Endothelial cell of umbilical vein (primary cell): ENCODE results near the gene DMTF1.
"Not testable (repeated sequence)": the region's sequence is repeated elsewhere in the genome, so short reads cannot be mapped to it uniquely, and the experiment has no call there.

ENCODE experiments used
- EZH2 ChIP-seq: IDR thresholded peaks from 2 replicates; pipeline ENCODE4 v1.6.1; 2012; ENCODE audit warnings: borderline replicate concordance, low read depth, mild to moderate bottlenecking, moderate library complexity, low read length, inconsistent platforms; ENCODE audit not compliant: severe bottlenecking
- FOS ChIP-seq: IDR thresholded peaks from 2 replicates; pipeline ENCODE4 v1.6.1; 2011; ENCODE audit warnings: mild to moderate bottlenecking, low read length, moderate library complexity, borderline replicate concordance; ENCODE audit not compliant: insufficient read depth
- GATA2 ChIP-seq: IDR thresholded peaks from 2 replicates; pipeline ENCODE4 v1.7.0; 2011; ENCODE audit warnings: low read depth, mild to moderate bottlenecking, moderate library complexity, mixed read lengths, low read length; ENCODE audit not compliant: insufficient read length, insufficient read depth
- POLR2A ChIP-seq: IDR thresholded peaks from 2 replicates; pipeline ENCODE4 v1.6.1; 2012; ENCODE audit warnings: low read depth, mild to moderate bottlenecking, control low read depth, low read length
- TF ChIP-seq, protein P1 (sequence below), 2 donors: IDR thresholded peaks; 1 replicate in 1 of 2; 2 replicates in 1 of 2; pipeline ENCODE4 v1.5.1; 2011; ENCODE audit warnings: low read length in 2 of 2, mild to moderate bottlenecking in 2 of 2, moderate library complexity in 2 of 2, control low read depth in 1 of 2, inconsistent platforms in 1 of 2, low read depth in 1 of 2; ENCODE audit not compliant: insufficient read depth in 1 of 2; ENCODE audit errors: extremely low read depth in 1 of 2

DNA sequence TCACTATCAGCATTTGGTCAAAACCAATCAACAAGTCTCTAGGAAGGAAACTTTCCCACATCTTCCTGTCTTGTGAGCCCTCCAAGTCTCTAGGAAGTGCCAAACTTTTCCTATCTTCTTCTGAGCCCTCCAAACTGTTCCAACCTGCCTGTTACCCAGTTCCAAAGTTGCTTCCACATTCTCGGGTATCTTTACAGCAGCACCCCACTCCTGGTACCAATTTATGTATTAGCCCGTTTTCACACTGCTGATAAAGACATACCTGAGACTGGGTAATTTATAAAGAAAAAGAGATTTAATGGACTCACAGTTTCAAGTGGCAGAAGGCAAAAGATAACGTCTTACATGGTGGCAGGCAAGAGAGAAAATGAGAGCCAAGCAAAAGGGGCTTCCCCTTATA lies 53.4 kb downstream of the DMTF1 start:
- TF ChIP-seq, protein P1, sequence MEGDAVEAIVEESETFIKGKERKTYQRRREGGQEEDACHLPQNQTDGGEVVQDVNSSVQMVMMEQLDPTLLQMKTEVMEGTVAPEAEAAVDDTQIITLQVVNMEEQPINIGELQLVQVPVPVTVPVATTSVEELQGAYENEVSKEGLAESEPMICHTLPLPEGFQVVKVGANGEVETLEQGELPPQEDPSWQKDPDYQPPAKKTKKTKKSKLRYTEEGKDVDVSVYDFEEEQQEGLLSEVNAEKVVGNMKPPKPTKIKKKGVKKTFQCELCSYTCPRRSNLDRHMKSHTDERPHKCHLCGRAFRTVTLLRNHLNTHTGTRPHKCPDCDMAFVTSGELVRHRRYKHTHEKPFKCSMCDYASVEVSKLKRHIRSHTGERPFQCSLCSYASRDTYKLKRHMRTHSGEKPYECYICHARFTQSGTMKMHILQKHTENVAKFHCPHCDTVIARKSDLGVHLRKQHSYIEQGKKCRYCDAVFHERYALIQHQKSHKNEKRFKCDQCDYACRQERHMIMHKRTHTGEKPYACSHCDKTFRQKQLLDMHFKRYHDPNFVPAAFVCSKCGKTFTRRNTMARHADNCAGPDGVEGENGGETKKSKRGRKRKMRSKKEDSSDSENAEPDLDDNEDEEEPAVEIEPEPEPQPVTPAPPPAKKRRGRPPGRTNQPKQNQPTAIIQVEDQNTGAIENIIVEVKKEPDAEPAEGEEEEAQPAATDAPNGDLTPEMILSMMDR (IDR thresholded peaks at IDR 0.05; ENCODE audit: extremely low read depth in 1 of 2, insufficient read depth in 1 of 2, low read depth in 1 of 2, low read length in 2 of 2), result not testable (repeated sequence)
- not testable (repeated sequence) for TF ChIP-seq FOS, GATA2, EZH2, POLR2A
